ENCODE measurements around the gene FAM72A.
A peak's percentile ranks its signal among the peaks of the same experiment; 100 is the strongest.
"Not testable (repeated sequence)": the region's sequence is repeated elsewhere in the genome, so short reads cannot be mapped to it uniquely, and the experiment has no call there.

The FAM72A gene

GRCh38 chr1:206202789-206203363 is at the start of gene FAM72A:
Gene FAM72A, minus strand, starts transcription at chr1:206202839. Its CDS starts 814 bp downstream, at chr1:206202025.
- DNase-seq, result peak; percentile 96

- DNase-seq, result not testable (repeated sequence)
These were observed 48.5 kb upstream of the FAM72A start for GRCh38 chr1:206250953-206251681.

- DNase-seq, result not testable (repeated sequence)
These were observed 43.7 kb upstream of the FAM72A start for GRCh38 chr1:206246129-206246886.

GRCh38 chr1:206245479-206245878 is 42.8 kb upstream of the FAM72A start:
- DNase-seq, result not testable (repeated sequence)

GRCh38 chr1:206243335-206243734 is 40.7 kb upstream of the FAM72A start:
- DNase-seq, result not testable (repeated sequence)

- not testable (repeated sequence) for DNase-seq
These were observed 37.6 kb upstream of the FAM72A start for GRCh38 chr1:206240288-206240687.

- DNase-seq, result not testable (repeated sequence)
These were observed 32.6 kb upstream of the FAM72A start for GRCh38 chr1:206235190-206235589.

- DNase-seq, result not testable (repeated sequence)
These were observed 31.7 kb upstream of the FAM72A start for GRCh38 chr1:206234189-206234916.

GRCh38 chr1:206232970-206233645 is 30.5 kb upstream of the FAM72A start:
- not testable (repeated sequence) for DNase-seq

- not testable (repeated sequence) for DNase-seq
These were observed 29.4 kb upstream of the FAM72A start for GRCh38 chr1:206231989-206232388.

GRCh38 chr1:206229286-206229685 is 26.6 kb upstream of the FAM72A start:
- DNase-seq, result not testable (repeated sequence)

- not testable (repeated sequence) for DNase-seq
These were observed 24.2 kb upstream of the FAM72A start for GRCh38 chr1:206226886-206227285.

GRCh38 chr1:206225386-206225785 is 22.7 kb upstream of the FAM72A start:
- not testable (repeated sequence) for DNase-seq

- not testable (repeated sequence) for DNase-seq
These were observed 21.6 kb upstream of the FAM72A start for GRCh38 chr1:206224190-206224776.

GRCh38 chr1:206221585-206221984 is 18.9 kb upstream of the FAM72A start:
- DNase-seq, result not testable (repeated sequence)

GRCh38 chr1:206220332-206221000 is 17.8 kb upstream of the FAM72A start:
- DNase-seq, result not testable (repeated sequence)

GRCh38 chr1:206219514-206220331 is 17.1 kb upstream of the FAM72A start:
- DNase-seq, result not testable (repeated sequence)

GRCh38 chr1:206218765-206219164 is 16.1 kb upstream of the FAM72A start:
- not testable (repeated sequence) for DNase-seq

GRCh38 chr1:206218285-206218684 is 15.6 kb upstream of the FAM72A start:
- DNase-seq, result not testable (repeated sequence)

All from NCI-H2107 (cell line).